GM19467 (cell line): ENCODE results near the gene PON2.

Source experiments
- ATAC-seq: cut with Tn5 transposase; IDR thresholded peaks from one replicate; pipeline ENCODE4 v1.9.1; 2021; ENCODE audit warnings: mild to moderate bottlenecking, moderate library complexity; ENCODE audit not compliant: unreplicated experiment

The PON2 gene

DNA sequence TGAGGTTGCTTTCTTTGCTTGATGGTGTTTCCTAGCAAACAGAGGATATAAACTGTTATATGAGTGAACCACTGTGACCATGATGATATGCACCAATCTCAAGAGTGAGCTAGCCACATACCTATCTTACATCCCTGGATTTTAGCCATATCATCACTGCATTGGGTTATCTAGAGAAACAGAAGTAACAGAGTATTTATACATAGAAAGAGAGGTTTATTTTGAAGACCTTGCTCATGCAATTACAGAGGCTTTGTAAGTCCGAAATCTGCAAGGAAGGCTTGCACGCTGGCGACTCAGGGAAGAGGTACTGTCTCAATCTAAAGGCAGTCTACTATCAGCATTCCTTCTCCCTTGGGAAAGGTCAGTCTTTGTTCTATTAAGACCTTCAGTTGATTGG, 11.8 kb upstream of the PON2 start:
- ATAC-seq, result no peak

- ATAC-seq, result no peak
Observed at GRCh38 chr7:95444796-95445195, 10.0 kb upstream of the PON2 start.

DNA sequence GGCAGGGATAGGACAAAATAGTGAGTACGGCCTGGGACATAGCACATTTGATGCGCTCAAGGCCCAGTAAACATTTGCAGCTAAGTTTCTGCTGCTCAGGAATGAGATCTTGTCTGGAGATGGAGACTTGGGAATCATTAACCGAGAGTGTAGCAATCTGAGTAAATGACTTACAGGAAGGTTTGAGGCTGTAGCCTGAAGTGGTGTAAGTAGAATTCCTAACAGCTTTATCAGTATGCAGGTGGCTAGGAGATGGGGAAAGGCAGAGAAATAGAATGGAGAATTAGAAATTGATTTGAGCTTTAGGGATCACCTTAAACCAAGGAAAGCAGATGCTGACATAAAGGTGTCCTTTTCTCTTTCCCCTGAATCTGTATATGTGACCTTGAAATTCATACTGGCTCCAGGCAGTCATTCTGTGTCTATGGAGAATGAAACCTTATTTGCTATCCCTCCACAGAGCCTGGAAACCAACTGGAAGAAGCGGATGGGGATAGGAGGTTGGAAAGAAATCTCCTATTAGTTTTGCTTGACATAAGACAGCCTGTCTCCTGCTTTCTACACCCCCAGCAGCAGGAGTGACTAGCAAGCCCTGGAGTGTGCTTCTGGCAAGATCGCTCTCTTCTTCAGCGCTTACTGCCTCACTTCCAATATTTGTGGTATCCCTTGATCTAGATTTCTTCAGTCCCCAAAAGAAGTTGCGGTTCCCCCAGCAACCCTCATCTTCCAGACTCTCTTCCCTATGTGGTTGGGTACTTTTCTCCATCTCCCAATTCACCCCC, 6.4 kb upstream of the PON2 start:
- no peak for ATAC-seq

DNA sequence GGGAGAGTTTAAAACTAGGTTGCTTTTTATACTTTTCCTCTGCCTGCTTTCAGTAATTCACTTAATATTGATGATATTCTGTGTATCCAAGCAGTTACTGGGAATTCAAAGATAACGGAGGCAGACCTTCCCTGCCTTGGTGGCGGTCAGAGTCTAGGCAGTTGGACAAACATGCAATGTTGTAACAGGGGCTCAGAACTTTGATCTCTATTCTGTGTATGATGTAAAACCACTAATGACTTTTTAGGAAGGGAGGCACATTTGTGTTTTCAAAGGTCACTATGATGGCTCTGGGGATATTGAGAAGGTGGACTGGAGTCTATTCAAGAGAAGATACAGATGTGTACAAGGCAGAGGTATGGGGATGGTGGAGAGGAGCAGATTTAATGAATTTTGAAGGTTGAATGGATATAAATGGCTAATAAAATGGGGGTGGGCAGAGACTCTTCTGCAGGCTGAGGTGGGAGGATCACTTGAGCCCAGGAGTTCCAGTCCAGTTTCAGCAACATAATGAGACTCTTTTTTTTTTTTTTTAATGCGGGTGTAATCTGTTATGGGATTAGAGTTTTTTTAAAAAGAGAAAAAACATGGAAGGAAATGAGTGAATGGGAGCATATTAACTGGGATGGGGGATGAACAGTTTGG, 5.7 kb upstream of the PON2 start:
- no peak for ATAC-seq

GRCh38 chr7:95436407-95436806, 1.6 kb upstream of the PON2 start:
- no peak for ATAC-seq

- ATAC-seq, result no peak
Observed at GRCh38 chr7:95435422-95435780, 573 bp upstream of the PON2 start.

GRCh38 chr7:95433952-95434556, 774 bp downstream of the PON2 start:
- no peak for ATAC-seq

DNA sequence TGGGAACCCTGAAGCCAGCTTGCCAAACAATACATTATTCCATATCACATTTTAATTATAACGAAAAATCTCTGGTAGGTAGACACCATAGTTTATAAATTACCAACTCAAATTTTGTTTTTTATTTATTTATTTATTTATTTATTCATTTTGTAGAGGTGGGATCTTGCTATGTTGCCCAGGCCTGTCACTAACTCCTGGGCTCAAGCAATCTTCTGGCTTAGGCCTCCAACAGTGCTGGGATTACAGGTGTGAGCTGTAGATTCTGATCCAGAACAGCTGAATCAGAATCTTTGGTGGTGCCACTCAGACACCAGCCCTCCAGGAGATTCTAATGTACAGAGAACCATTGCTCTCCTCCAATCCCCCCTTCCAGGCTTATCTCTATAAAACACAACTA, 1.7 kb downstream of the PON2 start:
- no peak for ATAC-seq

GRCh38 chr7:95432606-95433005, 2.2 kb downstream of the PON2 start:
- ATAC-seq, result no peak

DNA sequence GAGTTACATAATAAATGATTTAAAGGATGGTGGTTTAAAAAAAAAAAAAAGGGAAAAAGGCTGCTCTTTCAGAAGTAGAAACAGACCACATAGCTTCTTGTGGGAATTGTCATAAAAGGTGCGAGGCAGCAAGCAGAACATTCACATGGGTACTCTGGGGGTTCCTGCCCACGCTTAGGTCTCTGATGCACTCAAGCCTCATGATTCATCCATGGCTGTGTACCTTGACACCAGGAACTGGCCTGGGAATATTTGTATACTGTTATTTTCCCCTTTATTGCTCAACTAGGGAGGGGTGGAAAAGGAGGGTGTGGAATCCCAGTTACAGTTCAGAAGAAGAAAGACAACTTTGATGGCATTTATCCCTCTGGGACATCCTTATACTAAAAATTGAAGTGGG, 4.0 kb downstream of the PON2 start:
- no peak for ATAC-seq

- ATAC-seq, result no peak
Observed at GRCh38 chr7:95429241-95429990, 5.4 kb downstream of the PON2 start.

- ATAC-seq, result no peak
Observed at GRCh38 chr7:95427914-95428516, 6.8 kb downstream of the PON2 start.

GRCh38 chr7:95427166-95427565, 7.7 kb downstream of the PON2 start:
- ATAC-seq, result no peak

DNA sequence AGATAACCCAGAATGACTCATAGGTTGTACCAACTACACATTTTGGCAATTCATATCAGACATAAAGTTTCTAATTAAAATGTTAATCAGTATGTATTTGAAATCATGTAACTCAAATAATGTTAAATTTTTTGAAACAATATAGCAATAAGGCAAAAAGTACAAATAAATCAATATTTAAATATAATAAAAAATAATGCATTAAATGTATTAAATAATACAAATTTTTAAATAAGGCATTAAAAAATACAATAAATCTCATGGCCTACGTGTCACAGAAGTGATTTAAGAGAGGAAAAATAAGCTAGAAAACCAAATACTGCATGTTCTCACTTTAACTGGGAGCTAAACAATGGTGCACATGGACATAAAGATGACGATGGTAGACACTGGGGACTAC, 9.1 kb downstream of the PON2 start:
- no peak for ATAC-seq

- no peak for ATAC-seq
Observed at GRCh38 chr7:95424716-95425115, 10.1 kb downstream of the PON2 start.

- ATAC-seq, result no peak
Observed at GRCh38 chr7:95421847-95422444, 12.9 kb downstream of the PON2 start.

- no peak for ATAC-seq
Observed at GRCh38 chr7:95421000-95421846, 13.6 kb downstream of the PON2 start.

DNA sequence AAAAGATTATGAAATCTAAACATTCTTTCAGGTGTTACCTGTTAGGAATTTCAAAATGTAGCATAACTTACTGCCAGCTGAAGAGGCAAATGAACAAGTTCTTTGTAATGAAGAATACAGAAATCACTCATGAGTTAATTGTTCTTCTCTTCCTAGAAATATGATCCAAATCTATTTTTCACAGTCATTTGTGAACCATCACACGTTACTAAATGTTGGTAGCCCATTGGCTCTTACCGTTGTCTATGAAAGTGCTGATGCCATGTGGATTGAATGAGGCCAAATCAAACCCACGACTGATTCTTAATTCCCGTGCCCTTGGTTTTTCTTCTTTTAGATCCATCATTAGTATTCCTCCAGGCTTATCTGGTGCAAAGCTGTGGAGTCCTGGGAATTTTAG, 22.8 kb downstream of the PON2 start:
- no peak for ATAC-seq

GRCh38 chr7:95411666-95412065, 23.2 kb downstream of the PON2 start:
- ATAC-seq, result no peak

DNA sequence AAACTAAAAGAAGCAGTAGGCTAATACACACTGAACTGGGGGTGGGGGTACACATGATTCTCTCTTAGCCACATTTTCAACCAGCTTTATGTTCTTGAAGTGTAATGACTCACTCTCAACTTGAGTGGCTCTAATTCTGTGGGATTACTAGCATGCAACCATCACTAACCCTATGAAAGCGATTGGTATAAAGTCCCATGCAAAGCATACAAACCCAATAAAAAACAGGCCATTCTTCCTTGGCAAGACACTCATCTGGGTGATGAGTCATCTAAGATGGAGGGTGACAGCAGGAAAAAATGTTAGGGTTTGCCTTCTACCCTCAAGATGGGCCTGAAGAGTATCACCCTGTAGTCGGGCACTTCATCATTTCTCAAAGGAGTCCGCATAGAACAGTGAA, 23.8 kb downstream of the PON2 start:
- ATAC-seq, result no peak
